ENCODE results near the gene LINGO3.

GRCh38 chr19:2356036-2356646, 48.2 kb upstream of the LINGO3 start:
- TF ChIP-seq EZH2 (IDR thresholded peaks at IDR 0.05; ENCODE audit: insufficient read depth, poor library complexity, severe bottlenecking) (no peak), EZH2phosphoT487 (IDR thresholded peaks at IDR 0.05; ENCODE audit: insufficient read depth, low read depth) (no peak)
